IPS-18c (cell line): ENCODE measurements around the gene UBE2O.

Source experiments
- H3K4me3 ChIP-seq: 2 replicates; pipeline ENCODE4 v1.7.0; 2013; ENCODE audit warnings: low read depth, mild to moderate bottlenecking, low read length, moderate library complexity; ENCODE audit not compliant: insufficient read depth
- H3K9me3 ChIP-seq: one replicate; pipeline ENCODE4 v1.6.1; 2013; ENCODE audit warnings: mild to moderate bottlenecking, low read length, moderate library complexity; ENCODE audit not compliant: control insufficient read depth, insufficient read depth

The UBE2O gene

DNA sequence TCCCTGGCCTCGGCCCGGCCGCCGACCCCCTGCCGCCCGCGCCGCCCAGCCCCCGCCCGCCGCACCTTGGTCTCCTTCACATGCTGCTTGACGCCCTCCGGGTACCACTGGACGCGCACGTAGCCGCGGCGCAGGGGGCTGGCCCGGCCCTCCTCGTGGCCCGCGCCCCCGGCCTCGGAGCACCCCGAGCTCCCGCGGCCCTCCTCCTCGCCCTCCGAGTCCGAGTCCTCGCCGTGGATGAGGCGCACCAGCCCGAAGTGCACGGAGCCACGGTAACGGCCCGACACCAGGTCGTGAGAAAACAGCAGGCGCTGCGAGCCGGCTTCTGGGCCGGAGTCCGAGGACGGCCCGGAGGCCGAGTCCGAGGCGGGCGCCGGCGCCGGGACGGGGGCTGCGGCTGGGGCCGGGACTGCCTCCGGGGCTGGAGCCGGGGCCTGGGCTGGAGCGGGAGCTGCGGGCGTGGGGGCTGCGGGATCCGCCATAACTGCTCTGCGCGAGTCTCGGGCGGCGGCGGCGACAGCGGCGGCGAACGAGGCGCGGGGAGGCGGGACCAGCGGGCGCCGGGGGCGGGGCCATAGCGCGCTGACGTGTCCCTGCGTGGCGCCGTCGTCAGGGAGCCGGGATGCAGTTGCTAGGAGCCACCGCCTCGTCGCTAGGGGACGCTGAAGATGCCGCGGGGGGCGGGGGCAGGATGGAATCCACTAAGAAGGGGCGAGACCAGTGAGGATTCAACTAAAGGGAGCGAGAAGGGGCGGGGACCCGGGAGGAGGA is at the start of gene UBE2O:
Gene UBE2O, minus strand, starts transcription at position 493 of the 771 bp plus-strand sequence. Its CDS starts 11 bp downstream, at position 482.
- Histone ChIP-seq H3K4me3 (peak within 1 kb of the TSS; percentile 95), H3K9me3 (no peaks in the 10 kb centered on the region)

GRCh38 chr17:76501827-76502307 is 48.9 kb upstream of the UBE2O start:
- H3K9me3 ChIP-seq, result no peaks in the 10 kb centered on the region
- H3K4me3 ChIP-seq, result peak overlapping the region; percentile 81

DNA sequence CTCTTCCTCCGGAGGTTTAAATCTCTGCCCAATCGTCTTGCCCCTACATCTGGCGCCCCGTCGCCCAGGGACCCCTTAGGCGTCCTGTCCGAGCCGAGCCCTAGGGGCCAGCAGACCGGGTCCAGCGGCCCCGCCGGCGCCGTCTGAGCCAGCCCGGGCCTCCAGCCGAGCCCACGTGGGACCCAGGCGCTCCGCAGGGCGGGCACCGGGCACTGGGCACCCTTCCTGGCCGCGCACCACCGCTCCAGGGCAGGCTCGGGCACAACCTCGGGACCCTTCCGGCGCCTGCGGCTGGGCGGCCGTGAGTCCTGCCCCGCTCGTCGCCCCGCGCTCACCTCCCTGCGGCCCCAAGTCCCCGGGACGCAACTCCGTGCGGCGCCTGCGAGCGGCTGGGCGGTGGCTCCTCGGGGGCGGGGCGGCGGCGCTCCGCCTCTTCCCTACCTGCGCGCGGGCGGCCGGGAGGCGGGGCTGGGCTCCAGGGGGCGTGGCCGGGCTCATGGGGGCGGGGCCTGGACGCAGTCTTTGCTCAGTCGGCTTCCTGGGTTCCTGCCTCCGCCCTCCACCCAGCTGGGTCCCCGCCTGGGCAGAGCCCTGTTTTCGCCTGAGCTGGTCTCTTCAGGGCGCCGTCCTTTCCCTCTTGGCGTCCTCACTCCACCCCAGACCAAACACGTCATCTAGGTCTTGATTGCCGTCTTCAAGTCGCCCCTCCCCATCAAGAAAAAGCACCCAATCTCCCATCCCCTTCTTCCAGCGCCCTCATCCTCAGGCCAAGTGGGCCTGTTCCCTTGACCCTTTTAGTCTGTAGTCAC is 48.3 kb upstream of the UBE2O start, which contains the start of gene RHBDF2:
Gene RHBDF2, minus strand, starts transcription at position 406 of the 809 bp plus-strand sequence. CDS start 19,899 bp downstream, outside the sequence.
- H3K9me3 ChIP-seq, result no peaks in the 10 kb centered on the region
- peak within 1 kb of the TSS; percentile 81 for H3K4me3 ChIP-seq

GRCh38 chr17:76500747-76501017 is 47.7 kb upstream of the UBE2O start:
- Histone ChIP-seq H3K9me3 (no peaks in the 10 kb centered on the region), H3K4me3 (peak overlapping the region; percentile 81)

GRCh38 chr17:76500074-76500746 is 47.3 kb upstream of the UBE2O start:
- H3K9me3 ChIP-seq, result no peaks in the 10 kb centered on the region
- H3K4me3 ChIP-seq, result peak overlapping the region; percentile 81

DNA sequence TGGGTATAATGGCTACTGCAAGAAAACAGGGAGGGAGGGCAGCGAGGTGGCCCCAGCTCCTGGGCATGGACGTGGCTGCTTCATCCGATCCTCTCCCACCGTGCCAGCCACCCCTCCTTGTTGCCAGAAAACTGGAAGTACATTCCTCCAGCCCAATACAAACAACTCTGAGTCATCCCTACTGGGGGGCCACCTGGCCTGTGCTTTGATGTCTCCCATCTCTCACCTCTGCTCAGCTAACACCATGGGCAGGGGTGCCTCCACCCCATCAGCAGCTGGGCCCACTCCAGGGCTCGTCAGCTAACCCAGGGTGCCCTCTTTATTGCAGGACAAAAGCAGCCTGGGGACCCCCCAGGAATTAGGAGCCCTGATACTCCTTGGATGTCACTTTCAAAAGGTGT is 46.3 kb upstream of the UBE2O start:
- Histone ChIP-seq H3K9me3 (no peaks in the 10 kb centered on the region), H3K4me3 (no peak overlapping the region)

GRCh38 chr17:76498876-76499251 is 45.9 kb upstream of the UBE2O start:
- Histone ChIP-seq H3K9me3 (no peaks in the 10 kb centered on the region), H3K4me3 (no peak overlapping the region)

DNA sequence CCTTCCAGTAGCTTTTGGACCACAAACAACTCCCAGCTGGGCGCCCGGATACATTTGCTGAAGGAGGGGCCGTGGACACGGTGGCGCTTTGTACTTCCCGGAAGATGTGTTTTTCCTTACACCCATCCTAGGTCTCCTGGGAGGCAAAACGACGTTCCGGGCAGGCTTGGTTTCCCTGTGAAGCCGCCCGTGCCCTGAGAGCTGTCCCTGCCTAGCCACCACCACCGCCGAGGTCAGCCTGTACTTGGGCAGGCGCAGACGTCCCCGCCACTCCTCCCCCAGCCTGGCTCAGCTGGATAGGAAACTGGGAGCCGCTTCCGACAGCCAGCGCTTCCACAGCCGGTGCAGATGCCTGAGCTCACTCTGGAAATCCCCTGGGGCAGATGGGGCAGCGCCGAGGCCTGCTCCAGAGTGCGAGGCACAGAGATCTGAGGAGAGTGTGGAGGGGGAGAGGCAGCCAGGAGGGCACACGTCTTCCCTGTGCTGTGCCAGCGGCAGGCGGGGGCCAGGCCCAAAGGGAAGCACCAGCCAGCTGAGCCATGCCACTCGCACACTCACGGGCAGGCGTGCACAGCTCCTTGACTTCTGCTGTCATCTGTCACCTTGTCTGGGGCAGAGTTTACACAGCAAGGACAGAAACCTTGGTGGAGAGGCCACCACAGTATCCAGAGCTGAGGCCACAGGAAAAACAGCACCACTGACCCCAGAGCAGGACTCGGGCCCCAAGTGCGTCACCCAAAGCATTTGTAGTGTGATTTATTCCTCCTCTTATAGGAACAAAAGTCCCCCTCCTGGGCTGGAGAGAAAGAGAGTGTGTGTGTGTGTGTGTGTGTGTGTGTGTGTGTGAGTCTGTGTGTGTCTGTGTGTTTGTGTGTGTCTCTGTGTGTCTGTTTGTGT is 45.3 kb upstream of the UBE2O start:
- Histone ChIP-seq H3K4me3 (no peak overlapping the region), H3K9me3 (no peaks in the 10 kb centered on the region)

- Histone ChIP-seq H3K9me3 (no peaks in the 10 kb centered on the region), H3K4me3 (no peak overlapping the region)
These were observed 44.7 kb upstream of the UBE2O start for GRCh38 chr17:76497699-76497978.

GRCh38 chr17:76496464-76496863 is 43.5 kb upstream of the UBE2O start:
- H3K4me3 ChIP-seq, result no peak overlapping the region
- no peaks in the 10 kb centered on the region for H3K9me3 ChIP-seq

GRCh38 chr17:76495663-76496400 is 42.9 kb upstream of the UBE2O start:
- Histone ChIP-seq H3K4me3 (no peak overlapping the region), H3K9me3 (no peaks in the 10 kb centered on the region)

- no peak overlapping the region for H3K4me3 ChIP-seq
- no peaks in the 10 kb centered on the region for H3K9me3 ChIP-seq
These were observed 40.7 kb upstream of the UBE2O start for GRCh38 chr17:76493505-76494167.

DNA sequence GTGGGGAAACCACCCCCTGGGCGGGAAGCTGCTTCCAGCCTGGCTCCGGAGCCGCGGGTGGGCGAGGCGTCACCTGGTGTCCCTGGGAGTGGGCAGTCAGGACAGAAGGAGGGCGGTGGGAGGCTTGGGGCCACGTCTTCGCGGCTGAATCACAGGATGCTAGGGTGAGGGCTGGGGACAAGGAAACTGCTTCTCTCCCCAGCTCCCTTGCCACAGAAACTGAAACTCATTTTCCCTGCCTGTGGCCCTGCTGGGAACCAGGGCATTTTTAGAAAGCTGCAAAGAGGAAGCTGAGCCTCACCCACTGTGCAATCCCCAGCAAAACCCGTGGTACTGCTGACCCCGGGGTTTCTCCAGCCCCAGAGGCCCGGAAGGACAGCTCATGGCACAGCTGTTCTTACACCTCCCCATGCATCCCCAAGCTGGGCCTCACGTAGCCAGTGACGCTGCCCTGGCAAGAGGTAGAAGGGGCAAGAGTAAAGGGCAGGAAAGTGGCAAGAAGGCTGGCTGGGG is 40.1 kb upstream of the UBE2O start:
- no peaks in the 10 kb centered on the region for H3K9me3 ChIP-seq
- H3K4me3 ChIP-seq, result no peak overlapping the region

GRCh38 chr17:76492123-76492988 is 39.4 kb upstream of the UBE2O start:
- no peak overlapping the region for H3K4me3 ChIP-seq

More at GRCh38 chr17:76492123-76492988, 39.4 kb upstream of the UBE2O start:
- no peaks in the 10 kb centered on the region for H3K9me3 ChIP-seq
